ENCODE measurements around the gene OR4F6. TPM values are rescaled to one million over a fixed set of nuclear protein-coding genes. Genes with fewer than 3 reads are reported as not detected.
"Not testable (repeated sequence)": the region's sequence is repeated elsewhere in the genome, so short reads cannot be mapped to it uniquely, and the experiment has no call there.

The OR4F6 gene, protein sequence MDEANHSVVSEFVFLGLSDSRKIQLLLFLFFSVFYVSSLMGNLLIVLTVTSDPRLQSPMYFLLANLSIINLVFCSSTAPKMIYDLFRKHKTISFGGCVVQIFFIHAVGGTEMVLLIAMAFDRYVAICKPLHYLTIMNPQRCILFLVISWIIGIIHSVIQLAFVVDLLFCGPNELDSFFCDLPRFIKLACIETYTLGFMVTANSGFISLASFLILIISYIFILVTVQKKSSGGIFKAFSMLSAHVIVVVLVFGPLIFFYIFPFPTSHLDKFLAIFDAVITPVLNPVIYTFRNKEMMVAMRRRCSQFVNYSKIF
- not detected in 2 replicates for polyA plus RNA-seq (2011; rRNA removed)
- polyA minus RNA-seq (2011; rRNA and poly(A)+ RNA removed): not detected in 2 replicates

- H3K4me3 ChIP-seq (ENCODE audit: low read depth, low read length): no peak within 1 kb of the TSS
- ChIA-PET CTCF (interaction anchor here (0.8 kb wide), 1 partner anchor 162 kb away, joined by 3 read pairs; no protein-coding TSS in a partner anchor), POLR2A (no interaction called here)
- TF ChIP-seq, protein P1, sequence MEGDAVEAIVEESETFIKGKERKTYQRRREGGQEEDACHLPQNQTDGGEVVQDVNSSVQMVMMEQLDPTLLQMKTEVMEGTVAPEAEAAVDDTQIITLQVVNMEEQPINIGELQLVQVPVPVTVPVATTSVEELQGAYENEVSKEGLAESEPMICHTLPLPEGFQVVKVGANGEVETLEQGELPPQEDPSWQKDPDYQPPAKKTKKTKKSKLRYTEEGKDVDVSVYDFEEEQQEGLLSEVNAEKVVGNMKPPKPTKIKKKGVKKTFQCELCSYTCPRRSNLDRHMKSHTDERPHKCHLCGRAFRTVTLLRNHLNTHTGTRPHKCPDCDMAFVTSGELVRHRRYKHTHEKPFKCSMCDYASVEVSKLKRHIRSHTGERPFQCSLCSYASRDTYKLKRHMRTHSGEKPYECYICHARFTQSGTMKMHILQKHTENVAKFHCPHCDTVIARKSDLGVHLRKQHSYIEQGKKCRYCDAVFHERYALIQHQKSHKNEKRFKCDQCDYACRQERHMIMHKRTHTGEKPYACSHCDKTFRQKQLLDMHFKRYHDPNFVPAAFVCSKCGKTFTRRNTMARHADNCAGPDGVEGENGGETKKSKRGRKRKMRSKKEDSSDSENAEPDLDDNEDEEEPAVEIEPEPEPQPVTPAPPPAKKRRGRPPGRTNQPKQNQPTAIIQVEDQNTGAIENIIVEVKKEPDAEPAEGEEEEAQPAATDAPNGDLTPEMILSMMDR (IDR thresholded peaks at IDR 0.05; ENCODE audit: low read depth, low read length): no peak
- DNase-seq (ENCODE audit: low read depth, low spot score): no peak
- no peak within 1 kb of the TSS for H3K27ac ChIP-seq (ENCODE audit: low read depth, low read length)
- H3K27me3 ChIP-seq (ENCODE audit: control insufficient read depth, insufficient read depth, low read length): no peaks in the 10 kb centered on the region
- peaks cover 6% of the 10 kb centered on the region; the same call in 1 of the 2 replicates for H3K9me3 ChIP-seq (ENCODE audit: control insufficient read depth, insufficient read depth, low read length)
These were observed at the start of gene OR4F6 for GRCh38 chr15:101803209-101803608. TSS of gene OR4F6 (plus strand) at chr15:101803509. CDS start at chr15:101805720, 2,211 bp downstream.

DNA sequence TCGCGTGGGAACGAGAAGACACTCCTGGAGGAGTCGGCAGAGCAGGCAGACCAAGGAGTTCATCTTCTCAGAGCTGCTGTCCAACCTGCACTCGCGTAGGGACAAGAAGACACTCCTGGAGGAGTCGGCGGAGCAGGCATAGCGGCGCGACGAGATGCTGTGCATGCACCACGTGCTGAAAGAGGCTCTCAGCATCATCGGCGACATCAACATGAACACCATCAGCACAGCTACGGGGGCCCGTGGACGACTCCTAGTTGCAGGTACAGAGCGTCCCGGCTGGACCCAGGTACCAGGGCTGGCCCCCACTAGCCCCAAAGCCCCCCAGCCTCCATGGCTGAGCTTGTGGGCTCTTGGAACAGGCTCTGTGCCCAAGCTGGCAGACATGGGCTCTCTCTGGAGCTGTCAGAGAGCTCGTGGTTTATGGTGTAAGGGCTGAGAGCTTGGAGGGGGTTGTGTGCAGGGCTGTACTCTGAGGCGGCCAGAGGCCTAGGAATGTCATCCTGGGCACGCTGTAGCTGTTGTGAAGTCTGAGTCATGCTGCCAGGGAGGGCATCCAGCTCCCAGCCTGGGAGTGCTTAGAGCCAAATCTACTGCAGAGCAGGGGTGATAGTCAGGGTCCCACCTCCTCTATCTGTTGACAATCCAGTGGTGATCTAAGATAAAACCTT, 38.5 kb upstream of the OR4F6 start:
- H3K9me3 ChIP-seq (ENCODE audit: control insufficient read depth, insufficient read depth, low read length): peaks cover 22% of the 10 kb centered on the region
- CTCF ChIA-PET: interaction anchor here (1.2 kb wide), 1 partner anchor 34 kb away, joined by 3 read pairs; no protein-coding TSS in a partner anchor
- POLR2A ChIA-PET; H3K27me3 ChIP-seq (ENCODE audit: control insufficient read depth, insufficient read depth, low read length); H3K27ac ChIP-seq (ENCODE audit: low read depth, low read length); DNase-seq (ENCODE audit: low read depth, low spot score); H3K4me3 ChIP-seq (ENCODE audit: low read depth, low read length): not testable (repeated sequence)

GRCh38 chr15:101765340-101765671, 38.0 kb upstream of the OR4F6 start:
- H3K27ac ChIP-seq (ENCODE audit: low read depth, low read length); DNase-seq (ENCODE audit: low read depth, low spot score); POLR2A ChIA-PET; H3K4me3 ChIP-seq (ENCODE audit: low read depth, low read length); H3K27me3 ChIP-seq (ENCODE audit: control insufficient read depth, insufficient read depth, low read length): not testable (repeated sequence)
- CTCF ChIA-PET: interaction anchor here (1.2 kb wide), 1 partner anchor 33 kb away, joined by 3 read pairs; no protein-coding TSS in a partner anchor
- peaks cover 22% of the 10 kb centered on the region for H3K9me3 ChIP-seq (ENCODE audit: control insufficient read depth, insufficient read depth, low read length)

GRCh38 chr15:101765772-101766456, 37.4 kb upstream of the OR4F6 start:
- no peak for DNase-seq (ENCODE audit: low read depth, low spot score)
- CTCF ChIA-PET: interaction anchor here (0.6 to 1.2 kb wide), 3 partner anchors 33 to 1970 kb away, joined by 3 to 5 read pairs (median 4); no protein-coding TSS in a partner anchor
- TF ChIP-seq, protein P1 (IDR thresholded peaks at IDR 0.05; ENCODE audit: low read depth, low read length): no peak

DNA sequence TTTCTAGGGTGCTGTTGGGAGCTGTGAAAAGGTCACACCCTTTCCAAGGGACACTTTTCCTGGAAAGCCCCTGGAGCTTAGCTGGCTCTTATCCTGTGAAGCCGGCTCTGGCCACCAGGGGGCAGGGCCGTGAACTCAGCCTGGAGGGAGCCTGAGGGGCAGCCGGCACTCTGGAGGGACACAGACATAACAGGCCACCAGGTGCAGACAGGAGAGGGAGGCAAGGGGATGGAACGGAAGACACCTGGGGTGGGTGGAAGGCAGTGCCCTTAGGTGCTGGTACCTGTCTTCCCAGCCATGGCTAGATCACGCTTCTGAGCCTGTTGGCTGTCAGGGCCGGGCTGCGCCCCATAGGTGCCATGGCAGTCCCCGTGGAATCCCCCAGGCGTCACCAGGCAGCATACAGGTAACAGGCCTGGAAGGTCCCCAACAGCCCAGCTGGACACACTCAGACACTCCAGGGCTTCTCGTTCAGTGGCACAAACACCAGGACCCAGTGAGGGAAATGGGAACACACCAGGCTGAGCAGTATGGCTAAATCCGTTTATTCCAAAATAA, 36.1 kb upstream of the OR4F6 start:
- POLR2A ChIA-PET; H3K27ac ChIP-seq (ENCODE audit: low read depth, low read length); H3K27me3 ChIP-seq (ENCODE audit: control insufficient read depth, insufficient read depth, low read length); CTCF ChIA-PET; H3K4me3 ChIP-seq (ENCODE audit: low read depth, low read length); DNase-seq (ENCODE audit: low read depth, low spot score): not testable (repeated sequence)
- peaks cover 22% of the 10 kb centered on the region for H3K9me3 ChIP-seq (ENCODE audit: control insufficient read depth, insufficient read depth, low read length)

More at GRCh38 chr15:101765772-101766456, 37.4 kb upstream of the OR4F6 start:
- Histone ChIP-seq H3K27ac (ENCODE audit: low read depth, low read length) (no peak overlapping the region), H3K9me3 (ENCODE audit: control insufficient read depth, insufficient read depth, low read length) (peaks cover 22% of the 10 kb centered on the region), H3K27me3 (ENCODE audit: control insufficient read depth, insufficient read depth, low read length) (no peaks in the 10 kb centered on the region), H3K4me3 (ENCODE audit: low read depth, low read length) (no peak overlapping the region)
- POLR2A ChIA-PET: no interaction called here

- H3K9me3 ChIP-seq (ENCODE audit: control insufficient read depth, insufficient read depth, low read length): no peaks in the 10 kb centered on the region
- H3K4me3 ChIP-seq (ENCODE audit: low read depth, low read length): no peak overlapping the region
These were observed 30.4 kb upstream of the OR4F6 start for GRCh38 chr15:101772921-101773320.

More at GRCh38 chr15:101772921-101773320, 30.4 kb upstream of the OR4F6 start:
- no peak overlapping the region for H3K27ac ChIP-seq (ENCODE audit: low read depth, low read length)
- ChIA-PET POLR2A (interaction anchor here (0.7 kb wide), 1 partner anchor 406 kb away, joined by 3 read pairs; no protein-coding TSS in a partner anchor), CTCF (interaction anchor here (0.5 kb wide), 1 partner anchor 1200 kb away, joined by 4 read pairs; no protein-coding TSS in a partner anchor)
- TF ChIP-seq, protein P1 (IDR thresholded peaks at IDR 0.05; ENCODE audit: low read depth, low read length): no peak
- H3K27me3 ChIP-seq (ENCODE audit: control insufficient read depth, insufficient read depth, low read length): peaks cover 13% of the 10 kb centered on the region
- DNase-seq (ENCODE audit: low read depth, low spot score): no peak
